ENCODE measurements around the gene SNRNP35.
"Not testable (repeated sequence)": the region's sequence is repeated elsewhere in the genome, so short reads cannot be mapped to it uniquely, and the experiment has no call there.

Gene SNRNP35

DNA sequence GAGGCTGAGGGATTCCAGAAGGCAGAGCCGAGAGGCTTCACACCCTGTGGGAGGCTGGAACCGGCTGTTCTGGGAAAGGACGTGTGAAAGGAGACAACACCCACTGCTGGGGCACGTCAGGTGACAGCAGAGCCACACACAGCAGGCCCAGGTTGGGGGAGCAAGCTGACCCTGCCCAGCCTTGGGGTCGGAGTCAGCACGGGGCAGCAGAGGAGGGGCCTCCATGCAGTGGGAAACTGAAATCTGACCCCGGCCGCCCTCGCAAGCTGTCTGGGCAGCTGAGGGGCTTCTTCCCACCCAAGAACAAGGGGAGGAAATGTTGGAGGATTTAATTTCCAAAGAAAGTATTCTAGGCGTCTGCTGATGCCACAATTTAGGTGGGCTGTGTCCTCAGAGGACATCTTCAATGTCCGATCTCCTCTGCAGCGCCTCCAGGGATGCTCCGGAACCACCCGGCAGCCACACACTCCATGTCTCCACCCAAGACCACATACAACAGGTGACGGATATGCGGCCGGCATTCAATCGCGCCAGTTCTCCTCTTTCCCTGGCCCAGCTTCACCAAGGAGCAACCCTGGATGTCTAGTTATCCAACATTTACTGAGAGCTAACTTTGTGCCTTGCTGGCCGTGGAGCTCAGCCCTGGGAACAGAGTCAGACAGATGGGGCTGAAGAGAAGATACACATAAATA is 30.7 kb downstream of the SNRNP35 start:
- no peaks in the 10 kb centered on the region for H3K4me1 ChIP-seq (ENCODE audit: control insufficient read depth in 1 of 2, insufficient read depth in 2 of 2, low read length in 2 of 2)
- H3K27ac ChIP-seq (ENCODE audit: low read depth, low read length) = no peak overlapping the region
- H3K27me3 ChIP-seq (ENCODE audit: control insufficient read depth in 1 of 2, insufficient read depth in 2 of 2, low read length in 2 of 2) = no peaks in the 10 kb centered on the region

DNA sequence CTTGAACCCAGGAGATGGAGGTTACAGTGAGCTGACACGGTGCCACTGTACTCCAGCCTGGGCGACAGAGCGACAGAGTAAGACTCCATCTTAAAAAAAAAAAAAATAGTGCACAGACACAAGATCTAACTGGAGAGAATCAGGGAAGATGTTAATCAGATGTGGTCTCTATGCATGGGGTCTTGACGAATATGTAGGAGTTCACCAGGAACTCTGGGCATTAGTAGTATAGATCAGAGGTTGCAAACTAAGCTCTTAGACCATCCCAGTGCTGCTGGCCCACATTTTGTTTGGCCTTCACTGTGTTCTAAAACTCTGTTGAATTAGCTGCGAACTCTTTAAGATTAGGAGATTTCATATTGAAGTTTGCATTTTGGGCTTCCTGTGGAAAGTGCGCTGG is 31.6 kb downstream of the SNRNP35 start:
- Histone ChIP-seq H3K36me3 (ENCODE audit: control insufficient read depth in 1 of 2, insufficient read depth in 2 of 2, low read length in 2 of 2) (no peaks in the 10 kb centered on the region), H3K9me3 (ENCODE audit: control insufficient read depth in 1 of 2, low read length in 2 of 2) (no peaks in the 10 kb centered on the region), H3K4me3 (ENCODE audit: low read depth in 1 of 2, low read length in 2 of 2) (no peak overlapping the region), H3K9ac (ENCODE audit: low read depth in 1 of 2, low read length in 2 of 2) (no peak overlapping the region), H3K27me3 (ENCODE audit: control insufficient read depth in 1 of 2, insufficient read depth in 2 of 2, low read length in 2 of 2) (no peaks in the 10 kb centered on the region), H3K27ac (ENCODE audit: low read depth, low read length) (no peak overlapping the region), H3K4me1 (ENCODE audit: control insufficient read depth in 1 of 2, insufficient read depth in 2 of 2, low read length in 2 of 2) (no peaks in the 10 kb centered on the region)

More for the DNA sequence above, 30.7 kb downstream of the SNRNP35 start:
- peaks cover 0 to 2% of the 10 kb centered on the region in 2 donors for H3K36me3 ChIP-seq (ENCODE audit: control insufficient read depth in 1 of 2, insufficient read depth in 2 of 2, low read length in 2 of 2)
- H3K9me3 ChIP-seq (ENCODE audit: control insufficient read depth in 1 of 2, low read length in 2 of 2) = no peaks in the 10 kb centered on the region
- H3K9ac ChIP-seq (ENCODE audit: low read depth in 1 of 2, low read length in 2 of 2) = no peak overlapping the region
- no peak overlapping the region for H3K4me3 ChIP-seq (ENCODE audit: low read depth in 1 of 2, low read length in 2 of 2)

DNA sequence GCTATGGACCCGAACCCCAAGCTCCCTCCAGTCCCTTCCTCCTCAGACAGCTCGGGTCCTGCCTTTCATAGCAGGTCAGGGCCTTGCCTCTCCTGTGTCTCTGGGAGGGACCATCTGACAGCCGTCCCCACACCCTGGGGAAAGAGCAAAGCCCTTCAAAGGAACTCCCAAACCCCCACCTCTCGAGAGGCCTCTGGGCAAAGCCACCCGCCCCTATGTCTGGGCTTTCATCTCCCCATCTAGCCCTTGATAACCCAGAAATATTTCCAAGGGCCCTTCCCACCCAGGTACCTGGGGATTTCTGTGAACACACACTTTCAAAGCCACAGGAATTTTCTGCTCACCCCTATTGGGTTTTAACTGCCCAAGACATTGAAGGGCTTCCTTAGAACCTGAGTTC is 32.1 kb downstream of the SNRNP35 start:
- Histone ChIP-seq H3K27me3 (ENCODE audit: control insufficient read depth in 1 of 2, insufficient read depth in 2 of 2, low read length in 2 of 2) (no peaks in the 10 kb centered on the region), H3K4me3 (ENCODE audit: low read depth in 1 of 2, low read length in 2 of 2) (no peak overlapping the region), H3K9me3 (ENCODE audit: control insufficient read depth in 1 of 2, low read length in 2 of 2) (no peaks in the 10 kb centered on the region), H3K9ac (ENCODE audit: low read depth in 1 of 2, low read length in 2 of 2) (no peak overlapping the region), H3K36me3 (ENCODE audit: control insufficient read depth in 1 of 2, insufficient read depth in 2 of 2, low read length in 2 of 2) (no peaks in the 10 kb centered on the region), H3K27ac (ENCODE audit: low read depth, low read length) (no peak overlapping the region), H3K4me1 (ENCODE audit: control insufficient read depth in 1 of 2, insufficient read depth in 2 of 2, low read length in 2 of 2) (no peaks in the 10 kb centered on the region)

DNA sequence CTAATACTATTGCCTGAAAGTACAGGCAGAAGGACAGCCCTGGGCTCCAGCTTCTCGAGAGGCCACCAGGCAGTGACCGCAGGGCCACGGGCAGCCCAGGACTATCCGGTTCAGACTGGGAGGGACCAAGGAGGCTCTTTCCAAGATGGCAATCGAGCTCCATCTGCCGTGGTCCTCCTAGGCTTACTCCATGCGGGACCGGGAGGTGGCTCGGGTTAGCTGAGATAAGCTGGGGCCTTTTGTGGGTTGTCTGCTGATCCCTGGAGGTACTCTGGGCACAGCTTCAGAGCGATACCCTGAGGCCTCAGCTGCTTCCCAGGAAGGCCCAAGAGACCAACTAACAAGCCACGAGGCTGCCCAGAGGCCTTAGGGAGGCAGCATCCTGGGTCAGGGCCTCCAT is 33.1 kb downstream of the SNRNP35 start:
- Histone ChIP-seq H3K27me3 (ENCODE audit: control insufficient read depth in 1 of 2, insufficient read depth in 2 of 2, low read length in 2 of 2) (no peaks in the 10 kb centered on the region), H3K36me3 (ENCODE audit: control insufficient read depth in 1 of 2, insufficient read depth in 2 of 2, low read length in 2 of 2) (no peaks in the 10 kb centered on the region), H3K9ac (ENCODE audit: low read depth in 1 of 2, low read length in 2 of 2) (no peak overlapping the region), H3K4me3 (ENCODE audit: low read depth in 1 of 2, low read length in 2 of 2) (no peak overlapping the region), H3K27ac (ENCODE audit: low read depth, low read length) (no peak overlapping the region), H3K9me3 (ENCODE audit: control insufficient read depth in 1 of 2, low read length in 2 of 2) (no peaks in the 10 kb centered on the region), H3K4me1 (ENCODE audit: control insufficient read depth in 1 of 2, insufficient read depth in 2 of 2, low read length in 2 of 2) (no peaks in the 10 kb centered on the region)

DNA sequence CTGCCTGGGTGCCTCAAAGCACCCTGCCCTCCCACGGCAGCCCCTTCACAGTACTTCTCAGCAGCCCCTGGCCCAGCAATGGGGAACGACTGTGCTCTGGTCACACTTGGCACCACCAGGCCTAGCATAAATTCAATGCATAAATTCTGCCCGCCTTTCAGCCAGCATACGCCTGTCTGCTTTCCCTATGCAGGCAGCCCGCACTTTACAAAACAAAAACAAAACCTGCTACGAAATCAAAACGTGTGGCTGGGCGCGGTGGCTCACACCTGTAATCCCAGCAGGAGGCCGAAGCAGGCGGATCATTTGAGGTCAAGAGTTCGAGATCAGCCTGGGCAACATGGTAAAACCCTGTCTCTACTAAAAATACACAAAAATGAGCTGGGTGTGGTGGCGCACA is 33.5 kb downstream of the SNRNP35 start:
- H3K36me3 ChIP-seq (ENCODE audit: control insufficient read depth in 1 of 2, insufficient read depth in 2 of 2, low read length in 2 of 2) = no peaks in the 10 kb centered on the region
- no peaks in the 10 kb centered on the region for H3K9me3 ChIP-seq (ENCODE audit: control insufficient read depth in 1 of 2, low read length in 2 of 2)
- H3K27ac ChIP-seq (ENCODE audit: low read depth, low read length) = no peak overlapping the region
- H3K27me3 ChIP-seq (ENCODE audit: control insufficient read depth in 1 of 2, insufficient read depth in 2 of 2, low read length in 2 of 2) = no peaks in the 10 kb centered on the region
- H3K4me1 ChIP-seq (ENCODE audit: control insufficient read depth in 1 of 2, insufficient read depth in 2 of 2, low read length in 2 of 2) = no peaks in the 10 kb centered on the region
- H3K9ac ChIP-seq (ENCODE audit: low read depth in 1 of 2, low read length in 2 of 2) = no peak overlapping the region
- no peak overlapping the region for H3K4me3 ChIP-seq (ENCODE audit: low read depth in 1 of 2, low read length in 2 of 2)

- not testable (repeated sequence) for H3K9ac ChIP-seq (ENCODE audit: low read depth in 1 of 2, low read length in 2 of 2); H3K36me3 ChIP-seq (ENCODE audit: control insufficient read depth in 1 of 2, insufficient read depth in 2 of 2, low read length in 2 of 2); H3K9me3 ChIP-seq (ENCODE audit: control insufficient read depth in 1 of 2, low read length in 2 of 2); H3K27me3 ChIP-seq (ENCODE audit: control insufficient read depth in 1 of 2, insufficient read depth in 2 of 2, low read length in 2 of 2); H3K4me3 ChIP-seq (ENCODE audit: low read depth in 1 of 2, low read length in 2 of 2); H3K27ac ChIP-seq (ENCODE audit: low read depth, low read length); H3K4me1 ChIP-seq (ENCODE audit: control insufficient read depth in 1 of 2, insufficient read depth in 2 of 2, low read length in 2 of 2)
Observed at GRCh38 chr12:123492339-123493039, 34.5 kb downstream of the SNRNP35 start.

DNA sequence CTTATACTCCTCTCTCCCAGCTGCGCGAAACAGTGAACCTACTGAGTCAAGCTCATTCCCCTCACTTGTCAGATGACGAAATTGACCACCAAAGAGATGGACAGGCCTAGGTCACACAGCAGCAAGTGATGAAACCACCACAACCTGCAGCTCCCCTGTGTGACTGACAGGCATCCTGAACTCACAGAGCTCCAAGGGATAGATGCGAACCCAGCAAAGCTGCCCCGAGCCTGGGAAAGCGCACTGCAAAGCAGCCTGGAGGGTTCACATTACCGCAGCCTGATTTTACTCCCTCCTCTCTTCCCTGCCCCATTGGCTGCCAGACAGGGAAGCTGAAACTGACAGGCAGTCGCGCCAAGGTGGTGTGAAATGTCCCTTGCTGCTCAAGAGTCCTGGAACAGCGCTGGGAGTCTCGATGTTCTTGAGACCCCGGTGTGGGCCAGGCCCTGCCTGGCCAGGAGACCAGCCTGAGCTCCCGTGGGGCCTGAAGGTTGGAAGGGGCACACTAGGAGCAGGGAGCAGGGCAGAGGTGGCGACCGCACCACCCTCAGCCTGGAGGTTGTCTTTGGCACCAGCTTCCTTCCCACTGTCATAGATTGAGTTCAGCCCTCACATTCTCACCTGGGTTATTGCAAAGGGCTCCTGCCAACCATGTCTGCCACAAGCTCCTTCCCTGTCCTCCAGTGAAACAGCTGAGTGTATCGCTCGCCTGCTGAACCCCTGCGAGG is 36.3 kb downstream of the SNRNP35 start:
- Histone ChIP-seq H3K27ac (ENCODE audit: low read depth, low read length) (no peak overlapping the region), H3K4me1 (ENCODE audit: control insufficient read depth in 1 of 2, insufficient read depth in 2 of 2, low read length in 2 of 2) (no peaks in the 10 kb centered on the region), H3K9me3 (ENCODE audit: control insufficient read depth in 1 of 2, low read length in 2 of 2) (no peaks in the 10 kb centered on the region), H3K4me3 (ENCODE audit: low read depth in 1 of 2, low read length in 2 of 2) (no peak overlapping the region), H3K27me3 (ENCODE audit: control insufficient read depth in 1 of 2, insufficient read depth in 2 of 2, low read length in 2 of 2) (no peaks in the 10 kb centered on the region), H3K36me3 (ENCODE audit: control insufficient read depth in 1 of 2, insufficient read depth in 2 of 2, low read length in 2 of 2) (peaks cover 0 to 6% of the 10 kb centered on the region in 2 donors), H3K9ac (ENCODE audit: low read depth in 1 of 2, low read length in 2 of 2) (no peak overlapping the region)

DNA sequence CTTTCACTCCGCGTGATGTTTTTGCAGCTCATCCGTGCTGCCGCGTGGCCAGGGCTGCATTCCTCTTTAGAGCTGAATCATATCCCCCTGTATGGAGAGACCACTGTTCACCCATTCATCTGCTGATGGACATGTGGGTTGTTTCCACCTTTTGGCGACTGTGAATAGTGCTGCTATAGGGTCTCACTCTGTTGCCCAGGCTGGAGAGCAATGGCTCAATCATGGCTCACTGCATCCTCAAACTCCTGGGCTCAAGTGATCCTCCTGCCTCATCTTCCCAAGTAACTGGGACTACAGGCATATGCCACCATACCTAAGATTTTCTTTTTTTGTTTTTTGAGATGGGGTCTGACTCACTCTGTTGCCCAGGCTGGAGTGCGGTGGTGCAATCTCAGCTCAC is 39.1 kb downstream of the SNRNP35 start:
- no peaks in the 10 kb centered on the region for H3K27me3 ChIP-seq (ENCODE audit: control insufficient read depth in 1 of 2, insufficient read depth in 2 of 2, low read length in 2 of 2)

GRCh38 chr12:123498126-123498825 is 40.3 kb downstream of the SNRNP35 start:
- H3K36me3 ChIP-seq (ENCODE audit: control insufficient read depth in 1 of 2, insufficient read depth in 2 of 2, low read length in 2 of 2) = peaks cover 0 to 6% of the 10 kb centered on the region in 2 donors
- H3K9me3 ChIP-seq (ENCODE audit: control insufficient read depth in 1 of 2, low read length in 2 of 2) = no peaks in the 10 kb centered on the region
- no peak overlapping the region for H3K27ac ChIP-seq (ENCODE audit: low read depth, low read length)
- H3K4me1 ChIP-seq (ENCODE audit: control insufficient read depth in 1 of 2, insufficient read depth in 2 of 2, low read length in 2 of 2) = no peaks in the 10 kb centered on the region
- no peaks in the 10 kb centered on the region for H3K27me3 ChIP-seq (ENCODE audit: control insufficient read depth in 1 of 2, insufficient read depth in 2 of 2, low read length in 2 of 2)
- no peak overlapping the region for H3K9ac ChIP-seq (ENCODE audit: low read depth in 1 of 2, low read length in 2 of 2)
- no peak overlapping the region for H3K4me3 ChIP-seq (ENCODE audit: low read depth in 1 of 2, low read length in 2 of 2)

More for the DNA sequence above, 39.1 kb downstream of the SNRNP35 start:
- Histone ChIP-seq H3K4me3 (ENCODE audit: low read depth in 1 of 2, low read length in 2 of 2) (no peak overlapping the region), H3K9me3 (ENCODE audit: control insufficient read depth in 1 of 2, low read length in 2 of 2) (no peaks in the 10 kb centered on the region), H3K36me3 (ENCODE audit: control insufficient read depth in 1 of 2, insufficient read depth in 2 of 2, low read length in 2 of 2) (peaks cover 0 to 6% of the 10 kb centered on the region in 2 donors), H3K4me1 (ENCODE audit: control insufficient read depth in 1 of 2, insufficient read depth in 2 of 2, low read length in 2 of 2) (no peaks in the 10 kb centered on the region), H3K27ac (ENCODE audit: low read depth, low read length) (no peak overlapping the region), H3K9ac (ENCODE audit: low read depth in 1 of 2, low read length in 2 of 2) (no peak overlapping the region)

GRCh38 chr12:123499332-123499731 is 41.4 kb downstream of the SNRNP35 start:
- Histone ChIP-seq H3K9ac (ENCODE audit: low read depth in 1 of 2, low read length in 2 of 2) (no peak overlapping the region), H3K27me3 (ENCODE audit: control insufficient read depth in 1 of 2, insufficient read depth in 2 of 2, low read length in 2 of 2) (no peaks in the 10 kb centered on the region), H3K27ac (ENCODE audit: low read depth, low read length) (no peak overlapping the region), H3K4me3 (ENCODE audit: low read depth in 1 of 2, low read length in 2 of 2) (no peak overlapping the region), H3K9me3 (ENCODE audit: control insufficient read depth in 1 of 2, low read length in 2 of 2) (no peaks in the 10 kb centered on the region), H3K36me3 (ENCODE audit: control insufficient read depth in 1 of 2, insufficient read depth in 2 of 2, low read length in 2 of 2) (peaks cover 0 to 6% of the 10 kb centered on the region in 2 donors), H3K4me1 (ENCODE audit: control insufficient read depth in 1 of 2, insufficient read depth in 2 of 2, low read length in 2 of 2) (no peaks in the 10 kb centered on the region)

All from duodenal mucosa (tissue), 2 donors.